A549 (cell line): ENCODE measurements around the gene ZNF530.

Experiments used
- MYC ChIP-seq: IDR thresholded peaks from 2 replicates; pipeline ENCODE4 v1.6.1; 2012; ENCODE audit warnings: mild to moderate bottlenecking, inconsistent platforms, low read length, improper control_type of control experiment, borderline replicate concordance
- NFE2L2 ChIP-seq: fragments of 150-350 bp; conservative IDR thresholded peaks from 2 replicates; pipeline ENCODE4 v1.6.1; 2014; ENCODE audit warnings: low read length
- RFX5 ChIP-seq: fragments of 450-650 bp; IDR thresholded peaks from 2 replicates; pipeline ENCODE4 v1.7.1; 2014; ENCODE audit warnings: antibody characterized with exemption, mild to moderate bottlenecking, moderate library complexity
- RNF2 ChIP-seq: fragments of 200-600 bp; sonication (generic); IDR thresholded peaks from 2 replicates; pipeline ENCODE4 v1.6.1; 2016; ENCODE audit warnings: low read depth, mild to moderate bottlenecking, antibody characterized with exemption, moderate library complexity, borderline replicate concordance
- TP53 ChIP-seq: fragments of 250-450 bp; sonication (Bioruptor Pico); IDR thresholded peaks from 2 replicates; pipeline ENCODE4 v1.5.0; 2021; ENCODE audit warnings: mild to moderate bottlenecking, moderate library complexity
- ZC3H11A ChIP-seq: fragments of 450-650 bp; IDR thresholded peaks from 2 replicates; pipeline ENCODE4 v1.6.1; 2014; ENCODE audit warnings: antibody characterized with exemption, mild to moderate bottlenecking
- TF ChIP-seq, protein P1 (sequence below): fragments of 200-600 bp; sonication (generic); IDR thresholded peaks from 2 replicates; pipeline ENCODE4 v1.6.1; 2016; ENCODE audit warnings: antibody characterized with exemption, mild to moderate bottlenecking, moderate library complexity
- TF ChIP-seq, protein P2 (sequence below): fragments of >200 bp; sonication (Bioruptor Twin); formaldehyde crosslinking; IDR thresholded peaks from 3 replicates; pipeline ENCODE4 v1.5.1; 2016

DNA sequence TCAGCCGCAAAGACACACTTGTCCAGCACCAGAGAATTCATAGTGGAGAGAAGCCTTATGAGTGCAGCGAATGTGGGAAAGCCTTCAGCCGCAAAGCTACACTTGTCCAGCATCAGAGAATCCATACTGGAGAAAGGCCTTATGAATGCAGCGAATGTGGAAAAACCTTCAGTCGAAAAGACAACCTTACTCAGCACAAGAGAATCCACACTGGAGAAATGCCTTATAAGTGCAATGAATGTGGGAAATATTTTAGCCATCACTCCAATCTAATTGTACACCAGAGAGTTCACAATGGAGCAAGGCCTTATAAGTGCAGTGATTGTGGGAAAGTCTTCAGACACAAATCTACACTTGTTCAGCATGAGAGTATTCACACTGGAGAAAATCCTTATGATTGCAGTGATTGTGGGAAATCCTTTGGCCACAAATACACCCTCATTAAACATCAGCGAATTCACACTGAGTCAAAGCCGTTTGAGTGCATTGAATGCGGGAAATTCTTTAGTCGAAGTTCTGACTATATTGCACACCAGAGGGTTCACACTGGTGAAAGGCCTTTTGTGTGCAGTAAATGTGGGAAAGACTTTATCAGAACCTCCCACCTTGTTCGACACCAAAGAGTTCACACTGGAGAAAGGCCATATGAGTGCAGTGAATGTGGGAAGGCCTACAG is 21.1 kb downstream of the ZNF530 start:
- TF ChIP-seq MYC (no peak), ZC3H11A (no peak), RNF2 (no peak), TP53 (CRISPR knock-in tag) (no peak), RFX5 (no peak), NFE2L2 (no peak)
- TF ChIP-seq, protein P1, sequence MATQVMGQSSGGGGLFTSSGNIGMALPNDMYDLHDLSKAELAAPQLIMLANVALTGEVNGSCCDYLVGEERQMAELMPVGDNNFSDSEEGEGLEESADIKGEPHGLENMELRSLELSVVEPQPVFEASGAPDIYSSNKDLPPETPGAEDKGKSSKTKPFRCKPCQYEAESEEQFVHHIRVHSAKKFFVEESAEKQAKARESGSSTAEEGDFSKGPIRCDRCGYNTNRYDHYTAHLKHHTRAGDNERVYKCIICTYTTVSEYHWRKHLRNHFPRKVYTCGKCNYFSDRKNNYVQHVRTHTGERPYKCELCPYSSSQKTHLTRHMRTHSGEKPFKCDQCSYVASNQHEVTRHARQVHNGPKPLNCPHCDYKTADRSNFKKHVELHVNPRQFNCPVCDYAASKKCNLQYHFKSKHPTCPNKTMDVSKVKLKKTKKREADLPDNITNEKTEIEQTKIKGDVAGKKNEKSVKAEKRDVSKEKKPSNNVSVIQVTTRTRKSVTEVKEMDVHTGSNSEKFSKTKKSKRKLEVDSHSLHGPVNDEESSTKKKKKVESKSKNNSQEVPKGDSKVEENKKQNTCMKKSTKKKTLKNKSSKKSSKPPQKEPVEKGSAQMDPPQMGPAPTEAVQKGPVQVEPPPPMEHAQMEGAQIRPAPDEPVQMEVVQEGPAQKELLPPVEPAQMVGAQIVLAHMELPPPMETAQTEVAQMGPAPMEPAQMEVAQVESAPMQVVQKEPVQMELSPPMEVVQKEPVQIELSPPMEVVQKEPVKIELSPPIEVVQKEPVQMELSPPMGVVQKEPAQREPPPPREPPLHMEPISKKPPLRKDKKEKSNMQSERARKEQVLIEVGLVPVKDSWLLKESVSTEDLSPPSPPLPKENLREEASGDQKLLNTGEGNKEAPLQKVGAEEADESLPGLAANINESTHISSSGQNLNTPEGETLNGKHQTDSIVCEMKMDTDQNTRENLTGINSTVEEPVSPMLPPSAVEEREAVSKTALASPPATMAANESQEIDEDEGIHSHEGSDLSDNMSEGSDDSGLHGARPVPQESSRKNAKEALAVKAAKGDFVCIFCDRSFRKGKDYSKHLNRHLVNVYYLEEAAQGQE: no peak
- TF ChIP-seq, protein P2, sequence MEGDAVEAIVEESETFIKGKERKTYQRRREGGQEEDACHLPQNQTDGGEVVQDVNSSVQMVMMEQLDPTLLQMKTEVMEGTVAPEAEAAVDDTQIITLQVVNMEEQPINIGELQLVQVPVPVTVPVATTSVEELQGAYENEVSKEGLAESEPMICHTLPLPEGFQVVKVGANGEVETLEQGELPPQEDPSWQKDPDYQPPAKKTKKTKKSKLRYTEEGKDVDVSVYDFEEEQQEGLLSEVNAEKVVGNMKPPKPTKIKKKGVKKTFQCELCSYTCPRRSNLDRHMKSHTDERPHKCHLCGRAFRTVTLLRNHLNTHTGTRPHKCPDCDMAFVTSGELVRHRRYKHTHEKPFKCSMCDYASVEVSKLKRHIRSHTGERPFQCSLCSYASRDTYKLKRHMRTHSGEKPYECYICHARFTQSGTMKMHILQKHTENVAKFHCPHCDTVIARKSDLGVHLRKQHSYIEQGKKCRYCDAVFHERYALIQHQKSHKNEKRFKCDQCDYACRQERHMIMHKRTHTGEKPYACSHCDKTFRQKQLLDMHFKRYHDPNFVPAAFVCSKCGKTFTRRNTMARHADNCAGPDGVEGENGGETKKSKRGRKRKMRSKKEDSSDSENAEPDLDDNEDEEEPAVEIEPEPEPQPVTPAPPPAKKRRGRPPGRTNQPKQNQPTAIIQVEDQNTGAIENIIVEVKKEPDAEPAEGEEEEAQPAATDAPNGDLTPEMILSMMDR: no peak
